Peyer's patch (tissue), 4 donors: Measurements from ENCODE around the gene PRR5.

Source experiments
- POLR2A ChIP-seq, 2 donors: fragments of 450-650 bp; IDR thresholded peaks; one replicate each; pipeline ENCODE4 v1.5.1; 2017; ENCODE audit warnings: antibody characterized with exemption in 2 of 2, mild to moderate bottlenecking in 2 of 2, moderate library complexity in 2 of 2
- TF ChIP-seq, protein P1 (sequence below), 6 experiments: fragments of 450-650 bp in 4 of 6; fragments of 200-600 bp in 2 of 6; sonication (generic) in 1 of 6; IDR thresholded peaks; one replicate each; pipeline ENCODE4 v1.5.1; 2017 to 2019; ENCODE audit warnings: antibody characterized with exemption in 6 of 6, mild to moderate bottlenecking in 3 of 6, moderate library complexity in 1 of 6

DNA sequence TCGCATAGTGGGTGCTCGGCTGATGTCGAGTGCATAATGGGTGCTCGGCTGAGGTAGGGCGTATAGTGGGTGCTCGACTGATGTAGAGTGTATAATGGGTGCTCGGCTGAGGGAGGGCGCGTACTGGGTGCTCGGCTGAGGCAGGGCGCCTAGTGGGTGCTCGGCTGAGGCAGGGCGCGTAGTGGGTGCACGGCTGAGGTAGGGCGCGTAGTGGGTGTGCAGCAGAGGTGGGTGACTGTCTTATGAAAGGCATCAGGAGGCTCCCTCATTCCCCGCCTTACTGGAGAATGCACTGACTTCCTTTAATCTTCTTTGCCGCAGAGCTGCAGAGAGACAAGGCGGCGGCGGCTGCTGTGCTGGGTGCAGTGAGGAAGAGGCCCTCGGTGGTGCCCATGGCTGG lies 84.1 kb downstream of the PRR5 start:
- TF ChIP-seq, protein P1, sequence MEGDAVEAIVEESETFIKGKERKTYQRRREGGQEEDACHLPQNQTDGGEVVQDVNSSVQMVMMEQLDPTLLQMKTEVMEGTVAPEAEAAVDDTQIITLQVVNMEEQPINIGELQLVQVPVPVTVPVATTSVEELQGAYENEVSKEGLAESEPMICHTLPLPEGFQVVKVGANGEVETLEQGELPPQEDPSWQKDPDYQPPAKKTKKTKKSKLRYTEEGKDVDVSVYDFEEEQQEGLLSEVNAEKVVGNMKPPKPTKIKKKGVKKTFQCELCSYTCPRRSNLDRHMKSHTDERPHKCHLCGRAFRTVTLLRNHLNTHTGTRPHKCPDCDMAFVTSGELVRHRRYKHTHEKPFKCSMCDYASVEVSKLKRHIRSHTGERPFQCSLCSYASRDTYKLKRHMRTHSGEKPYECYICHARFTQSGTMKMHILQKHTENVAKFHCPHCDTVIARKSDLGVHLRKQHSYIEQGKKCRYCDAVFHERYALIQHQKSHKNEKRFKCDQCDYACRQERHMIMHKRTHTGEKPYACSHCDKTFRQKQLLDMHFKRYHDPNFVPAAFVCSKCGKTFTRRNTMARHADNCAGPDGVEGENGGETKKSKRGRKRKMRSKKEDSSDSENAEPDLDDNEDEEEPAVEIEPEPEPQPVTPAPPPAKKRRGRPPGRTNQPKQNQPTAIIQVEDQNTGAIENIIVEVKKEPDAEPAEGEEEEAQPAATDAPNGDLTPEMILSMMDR (IDR thresholded peaks at IDR 0.05): no peak
- TF ChIP-seq POLR2A (IDR thresholded peaks at IDR 0.05): no peak
